Measurements from ENCODE around the gene KIF12. TPM values are rescaled to one million over a fixed set of nuclear protein-coding genes. Genes with fewer than 3 reads are reported as not detected.

KIF12 gene
- polyA plus RNA-seq, 3 donors, result 142 to 272 (median 186) TPM

DNA sequence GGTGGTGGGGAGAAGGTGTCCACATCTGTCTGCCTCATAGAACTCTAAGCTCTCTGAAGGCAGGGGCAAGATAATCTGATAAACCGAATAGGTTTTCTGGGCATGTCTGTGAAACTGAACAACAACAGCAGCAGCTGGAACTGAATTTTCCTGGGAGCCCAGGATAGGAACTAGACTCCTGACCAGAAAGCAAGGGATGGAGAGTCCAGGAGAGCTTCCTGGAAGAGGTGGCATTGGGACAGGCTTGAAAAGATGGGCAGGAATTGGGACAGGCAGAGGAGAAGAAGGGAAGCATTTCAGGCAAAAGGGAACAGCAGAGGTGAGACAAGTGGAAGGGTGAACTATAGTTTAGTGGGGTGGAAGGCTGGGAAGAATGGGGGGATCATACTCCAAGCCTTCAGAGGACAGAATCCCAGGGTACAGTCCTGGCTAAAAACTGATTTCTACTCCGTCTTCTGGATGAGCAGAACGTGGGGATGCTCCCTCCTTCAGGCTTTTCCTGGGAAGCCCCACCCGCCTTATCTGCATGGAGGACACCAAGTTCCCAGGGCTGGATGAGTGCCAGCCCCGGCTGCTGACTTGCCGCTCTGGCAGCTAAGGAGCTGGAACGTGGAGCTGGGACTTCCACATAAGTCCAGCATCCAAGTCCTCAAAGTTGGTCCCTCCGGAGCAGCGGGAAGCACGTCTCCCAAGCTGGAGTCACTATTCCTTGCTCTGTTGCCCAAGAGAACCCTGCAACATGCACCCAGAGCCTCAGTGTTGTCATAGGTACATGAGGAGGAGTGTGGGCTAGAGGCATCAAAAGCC lies 13.9 kb upstream of the KIF12 start:
- no peak for DNase-seq (ENCODE audit: extremely low read depth in 1 of 11, low read depth in 9 of 11, low spot score in 4 of 11)

DNA sequence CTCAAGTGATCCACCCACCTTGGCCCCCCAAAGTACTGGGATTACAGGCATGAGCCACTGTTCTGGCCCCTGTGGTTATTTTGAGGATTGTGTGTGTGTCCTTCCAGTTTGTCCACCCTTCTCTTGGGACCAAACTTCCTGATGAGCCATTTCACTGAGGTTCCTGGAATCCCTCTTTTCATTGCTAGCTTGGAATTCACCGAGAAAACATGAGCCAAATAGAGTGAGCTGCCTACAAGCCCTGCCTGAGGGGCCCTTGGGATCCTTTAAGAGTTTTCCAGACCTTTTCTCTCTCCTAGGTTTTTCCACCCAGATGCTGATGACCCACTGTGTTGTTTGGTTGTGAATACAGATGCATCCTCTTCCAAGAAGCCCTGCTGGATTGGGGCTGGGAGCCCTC lies 13.2 kb upstream of the KIF12 start:
- no peak for DNase-seq (ENCODE audit: extremely low read depth in 1 of 11, low read depth in 9 of 11, low spot score in 4 of 11)

DNA sequence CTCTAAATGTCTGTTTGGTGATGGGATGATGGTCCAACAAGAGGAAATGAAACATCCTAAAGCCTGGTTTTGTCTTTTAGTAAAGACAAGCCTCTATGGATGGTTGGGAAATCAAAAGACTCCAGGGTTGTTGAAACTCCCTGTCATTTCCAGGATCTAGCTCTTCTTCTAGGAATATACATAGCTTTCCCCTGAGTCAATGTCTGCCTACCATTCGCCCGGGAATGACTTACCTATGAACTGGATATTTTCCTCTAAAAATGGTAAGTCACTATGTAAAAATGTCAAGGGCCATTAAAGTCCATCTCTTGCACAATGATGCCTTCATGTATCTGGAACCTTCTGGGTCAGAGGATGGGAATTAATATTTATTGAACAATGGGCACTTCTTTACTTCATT lies 11.1 kb upstream of the KIF12 start:
- DNase-seq (ENCODE audit: extremely low read depth in 1 of 11, low read depth in 9 of 11, low spot score in 4 of 11), result no peak

DNA sequence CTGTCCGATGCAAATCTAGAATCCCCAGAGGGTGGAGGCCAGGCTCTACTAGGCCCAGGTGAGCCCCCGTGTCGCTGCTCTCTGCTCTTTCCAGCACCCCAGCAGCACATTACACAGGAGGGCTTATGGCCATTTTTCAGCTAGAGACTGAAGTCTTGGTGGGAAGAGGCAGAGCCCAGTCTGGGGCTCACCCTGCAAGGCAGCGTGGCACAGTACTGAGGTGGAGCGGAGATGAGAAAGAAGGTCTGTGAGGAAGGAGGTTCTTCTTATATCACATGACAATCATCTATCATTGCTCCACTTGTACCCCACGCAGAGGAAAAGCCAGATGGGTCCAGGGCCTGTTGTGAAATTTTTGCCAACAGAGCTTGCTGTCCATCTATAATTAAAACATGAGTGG lies 10.0 kb upstream of the KIF12 start:
- no peak for DNase-seq (ENCODE audit: extremely low read depth in 1 of 11, low read depth in 9 of 11, low spot score in 4 of 11)

DNA sequence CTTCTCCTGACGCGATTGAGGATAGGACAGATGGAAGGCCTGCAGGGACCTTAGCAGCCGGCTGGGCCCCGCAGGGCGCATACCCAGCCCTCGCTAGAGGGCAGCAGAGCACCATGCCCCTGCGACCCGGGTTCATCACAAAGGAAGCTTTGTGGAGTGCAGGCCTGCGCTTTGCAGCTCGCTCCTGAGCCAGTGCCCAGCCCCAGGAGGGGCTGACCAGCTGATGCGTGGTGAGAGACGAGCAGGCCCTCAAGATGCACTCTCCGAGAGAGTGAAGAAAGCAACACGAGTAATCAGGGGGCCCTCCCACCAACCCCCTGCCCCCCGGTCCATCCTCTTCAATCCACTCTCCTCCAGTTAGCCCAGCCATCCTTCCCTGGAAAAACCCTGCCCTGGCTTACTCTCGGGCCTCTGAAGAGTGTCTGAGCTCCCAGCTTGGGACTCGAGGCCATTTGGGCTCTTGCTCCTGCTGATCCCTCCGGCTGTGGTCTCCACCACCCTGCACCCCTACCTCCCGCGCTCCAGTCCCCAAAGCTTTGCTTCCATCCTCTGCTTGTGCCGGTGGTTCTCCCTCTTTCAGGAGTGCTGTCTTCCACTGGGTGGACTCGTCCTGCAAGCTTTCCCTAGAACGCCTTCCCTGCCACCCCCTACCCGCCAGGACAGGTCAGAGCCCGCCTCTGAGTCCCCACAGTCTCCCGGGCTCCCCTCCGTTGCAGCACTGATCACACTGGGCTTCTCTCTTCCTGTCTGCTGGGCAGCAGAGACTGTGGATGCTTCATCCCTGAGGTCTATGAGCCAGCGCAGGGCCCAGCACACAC lies 9.1 kb upstream of the KIF12 start:
- DNase-seq (ENCODE audit: extremely low read depth in 1 of 11, low read depth in 9 of 11, low spot score in 4 of 11), result peak in 9 of 11 donors; percentile 51 to 77 (median 70)

DNA sequence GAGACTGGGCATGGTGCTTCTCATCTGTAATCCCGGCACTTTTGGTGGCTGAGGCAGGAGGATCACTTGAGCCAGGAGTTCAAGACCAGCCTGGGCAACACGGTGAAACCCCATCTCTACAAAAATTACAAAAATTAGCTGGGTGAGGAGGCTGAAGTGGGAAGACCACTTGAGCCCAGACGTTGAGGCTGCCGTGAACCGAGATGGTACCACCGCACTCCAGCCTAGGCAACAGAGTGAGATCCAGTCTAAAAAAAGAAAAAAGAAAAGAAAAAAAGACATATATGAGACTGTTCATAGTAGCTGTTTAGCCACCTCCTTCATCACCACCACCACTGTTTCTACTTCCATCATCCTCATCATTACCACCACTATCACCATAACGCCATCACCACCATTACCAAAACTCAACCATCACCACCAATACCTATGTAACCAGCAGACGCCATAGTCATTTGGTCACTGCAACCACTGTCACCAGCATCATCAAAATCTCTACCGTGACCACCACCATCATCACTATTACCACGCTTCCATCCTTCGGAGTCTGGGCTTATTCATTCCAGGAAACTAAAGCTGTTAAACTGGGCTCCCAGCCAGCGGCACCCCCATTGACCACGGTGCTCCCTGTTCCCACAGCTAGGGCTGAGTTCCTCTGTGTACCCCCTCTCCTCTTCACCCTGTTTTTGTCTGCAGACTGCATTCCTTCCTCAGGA lies 8.4 kb upstream of the KIF12 start:
- no peak for DNase-seq (ENCODE audit: extremely low read depth in 1 of 11, low read depth in 9 of 11, low spot score in 4 of 11)

DNA sequence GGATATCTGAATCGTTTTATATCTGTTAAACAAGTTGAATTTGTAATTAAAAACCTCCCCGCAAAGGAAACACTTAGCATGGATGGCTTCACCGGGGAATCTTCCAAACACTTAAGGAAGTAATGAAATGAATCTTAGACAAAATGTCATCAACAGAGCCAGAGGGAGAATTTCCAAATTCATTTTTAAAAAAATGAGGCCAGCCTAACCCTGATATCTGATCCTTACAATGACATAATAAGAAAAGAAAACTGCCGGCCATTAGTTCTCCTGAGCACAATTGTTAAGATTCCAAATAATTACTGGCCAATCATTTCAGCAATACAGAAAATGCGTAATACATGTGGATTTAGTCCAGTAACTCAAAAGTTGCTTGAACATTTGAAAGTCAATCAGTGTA lies 6.1 kb upstream of the KIF12 start:
- DNase-seq (ENCODE audit: extremely low read depth in 1 of 11, low read depth in 9 of 11, low spot score in 4 of 11), result no peak

DNA sequence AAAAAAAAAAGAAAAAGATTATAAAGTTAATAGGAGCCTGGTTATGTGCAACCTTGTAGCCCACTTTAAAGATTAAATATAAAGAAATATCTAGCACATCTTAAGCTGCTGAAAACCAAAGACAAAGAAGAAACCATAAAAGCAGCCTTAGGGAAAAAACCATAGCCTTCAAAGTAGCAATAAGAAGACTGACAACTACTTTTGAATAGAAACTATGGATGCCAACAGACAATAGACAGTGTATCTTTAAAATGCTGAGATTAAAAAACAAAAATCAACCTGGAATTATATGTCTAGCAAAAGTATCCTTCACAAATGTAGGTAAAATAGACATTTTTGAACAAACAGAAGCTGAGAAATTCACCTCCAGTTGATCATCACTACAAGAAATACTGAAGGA lies 3.4 kb upstream of the KIF12 start:
- DNase-seq (ENCODE audit: extremely low read depth in 1 of 11, low read depth in 9 of 11, low spot score in 4 of 11), result no peak

DNA sequence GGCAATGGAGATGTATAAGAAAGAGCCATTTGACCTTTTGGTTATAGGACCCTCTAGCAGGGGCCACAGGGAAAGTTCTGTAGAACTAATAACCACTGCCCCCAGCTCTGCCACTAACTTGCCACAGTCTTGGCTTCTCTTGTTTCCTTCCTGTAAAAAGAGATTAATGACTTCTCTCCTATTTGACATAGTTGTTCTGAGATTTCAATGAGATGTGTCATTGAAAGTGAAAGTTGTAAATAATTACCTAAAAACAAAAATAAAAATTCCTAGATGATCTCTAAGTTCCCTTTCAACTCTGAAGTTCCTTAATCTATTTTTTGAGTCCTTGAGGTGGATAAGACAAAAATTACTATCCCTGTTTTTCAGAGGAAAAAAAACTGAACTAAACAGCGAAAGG lies 1.4 kb upstream of the KIF12 start:
- DNase-seq (ENCODE audit: extremely low read depth in 1 of 11, low read depth in 9 of 11, low spot score in 4 of 11), result no peak

DNA sequence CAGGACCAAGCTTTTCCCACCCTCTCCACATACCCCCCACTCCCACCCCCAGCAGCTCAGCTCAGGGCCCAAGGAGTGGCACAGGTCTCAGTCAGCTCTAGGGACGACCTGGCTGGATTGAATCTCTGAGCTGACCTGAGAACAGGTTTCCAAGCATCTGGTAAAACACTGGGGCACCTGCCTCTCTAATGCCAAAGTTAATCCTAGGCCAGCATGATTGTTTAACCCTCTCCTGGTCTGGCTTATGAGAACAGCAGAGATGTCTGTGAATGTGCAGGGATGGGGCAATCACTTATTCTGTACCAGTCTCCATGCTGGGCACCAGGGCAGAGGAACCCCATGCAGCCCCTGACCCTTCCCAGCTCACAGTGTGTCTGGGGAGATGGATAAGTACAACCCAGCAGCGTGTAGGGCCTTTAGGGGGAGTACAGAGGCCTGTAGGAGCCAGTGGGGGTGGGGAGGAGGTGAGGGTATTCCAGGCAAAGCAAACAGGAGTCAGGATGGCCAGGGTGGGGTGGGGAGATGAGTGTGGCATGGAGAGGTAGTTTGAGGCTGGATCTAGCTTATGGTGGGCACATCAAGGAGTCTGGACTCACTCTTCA lies 678 bp upstream of the KIF12 start:
- DNase-seq (ENCODE audit: extremely low read depth in 1 of 11, low read depth in 9 of 11, low spot score in 4 of 11), result no peak

DNA sequence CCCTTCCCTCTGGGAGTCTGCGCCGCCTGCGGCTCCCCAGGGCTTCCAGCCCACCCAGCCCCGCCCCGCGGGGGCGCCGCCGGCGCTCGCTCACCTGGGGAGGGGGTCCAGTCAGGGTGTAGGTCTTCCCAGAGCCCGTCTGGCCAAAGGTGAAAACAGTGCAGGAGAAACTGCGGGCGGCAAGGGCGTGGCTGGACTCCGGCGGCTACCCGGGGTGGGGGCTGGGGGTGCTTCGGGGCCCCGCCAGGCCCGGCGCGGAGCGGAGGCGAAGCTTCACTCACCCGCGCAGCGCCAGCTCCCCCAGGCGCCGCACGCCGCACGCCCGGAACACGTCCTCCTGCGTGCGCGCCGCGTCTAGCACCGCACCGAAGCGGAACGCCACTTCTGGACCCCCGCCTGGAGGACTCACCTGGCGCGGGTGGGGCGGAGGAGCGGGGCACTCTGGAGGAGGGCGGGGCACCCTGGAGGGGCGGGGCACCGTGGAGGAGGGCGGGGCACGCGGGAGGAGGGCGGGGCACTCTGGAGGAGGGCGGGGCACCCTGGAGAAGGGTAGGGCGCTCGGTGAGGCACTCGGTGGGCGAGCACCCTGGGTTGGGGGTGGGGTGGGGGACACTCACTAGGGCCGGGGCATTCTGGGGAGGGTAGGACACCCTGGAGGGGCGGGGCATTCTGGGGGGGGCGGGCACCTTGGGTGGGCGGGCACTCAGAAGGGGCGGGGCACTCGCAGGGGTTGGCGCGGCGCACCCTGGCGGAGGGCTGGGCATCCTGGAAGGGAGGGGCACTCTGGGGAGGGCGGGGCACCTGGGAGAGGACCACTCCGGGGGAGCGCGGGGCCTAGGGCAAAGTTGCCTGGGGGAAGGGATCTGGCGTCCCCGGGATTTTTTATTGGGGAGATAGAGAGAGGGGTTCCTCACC lies 814 bp downstream of the KIF12 start:
- DNase-seq (ENCODE audit: extremely low read depth in 1 of 11, low read depth in 9 of 11, low spot score in 4 of 11), result peak in 3 of 11 donors; percentile 62 to 76 (median 75)

DNA sequence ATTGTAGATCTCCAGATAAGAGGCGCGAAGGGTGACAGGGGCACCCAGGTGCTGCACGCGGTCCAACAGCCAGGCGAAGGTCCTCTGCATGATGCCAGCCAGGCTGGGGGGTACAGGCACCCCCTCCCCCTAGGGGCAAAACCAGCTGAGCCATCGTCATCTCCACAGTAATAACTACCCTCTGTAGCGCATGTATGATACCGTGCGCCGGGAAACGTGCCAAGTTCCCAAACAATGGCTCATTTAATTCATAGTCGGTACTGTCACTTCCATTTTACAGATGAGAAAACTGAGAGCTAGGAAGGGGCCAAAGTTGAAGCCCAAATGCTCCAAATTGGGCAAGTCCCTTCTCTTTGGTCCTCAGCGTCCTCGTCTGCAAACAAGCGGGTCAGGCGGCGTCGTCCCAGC lies 1.5 kb downstream of the KIF12 start:
- no peak for DNase-seq (ENCODE audit: extremely low read depth in 1 of 11, low read depth in 9 of 11, low spot score in 4 of 11)

DNA sequence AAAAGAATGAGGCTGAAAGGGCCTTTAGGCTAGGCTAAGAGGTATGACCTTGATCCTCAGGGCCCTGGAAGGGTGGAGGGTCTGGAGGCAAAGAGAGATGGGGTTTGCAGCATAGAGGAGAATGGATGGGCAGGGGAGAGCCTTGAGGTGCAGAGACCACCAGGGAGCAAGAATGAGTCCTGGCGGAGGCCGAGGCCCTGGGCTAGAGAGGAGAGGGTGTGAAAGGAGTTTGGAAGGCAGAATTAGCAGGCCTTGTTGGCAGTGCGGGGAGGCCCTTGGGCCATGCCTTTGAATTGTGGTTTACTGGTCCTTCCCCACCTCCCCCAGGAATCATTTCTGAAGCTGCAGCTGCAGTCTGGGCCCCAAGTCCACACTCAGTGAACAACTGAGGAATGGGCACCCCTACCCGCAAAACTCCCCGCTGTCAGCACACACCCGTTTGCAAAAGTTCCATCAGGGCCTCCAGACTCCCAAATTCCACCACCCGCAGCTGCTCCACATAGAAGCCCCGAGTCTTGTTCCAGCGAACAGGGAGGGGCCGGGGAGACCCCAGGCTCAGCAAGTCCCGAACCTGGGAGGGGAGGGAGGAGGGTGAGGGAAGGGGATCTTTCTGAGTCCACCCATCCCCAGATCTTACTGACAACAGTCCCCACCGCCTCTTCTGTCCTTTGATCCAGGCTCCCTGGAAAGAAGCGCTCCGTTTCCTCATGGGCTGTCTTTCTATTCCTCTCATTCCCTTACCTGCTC lies 2.1 kb downstream of the KIF12 start:
- no peak for DNase-seq (ENCODE audit: extremely low read depth in 1 of 11, low read depth in 9 of 11, low spot score in 4 of 11)

DNA sequence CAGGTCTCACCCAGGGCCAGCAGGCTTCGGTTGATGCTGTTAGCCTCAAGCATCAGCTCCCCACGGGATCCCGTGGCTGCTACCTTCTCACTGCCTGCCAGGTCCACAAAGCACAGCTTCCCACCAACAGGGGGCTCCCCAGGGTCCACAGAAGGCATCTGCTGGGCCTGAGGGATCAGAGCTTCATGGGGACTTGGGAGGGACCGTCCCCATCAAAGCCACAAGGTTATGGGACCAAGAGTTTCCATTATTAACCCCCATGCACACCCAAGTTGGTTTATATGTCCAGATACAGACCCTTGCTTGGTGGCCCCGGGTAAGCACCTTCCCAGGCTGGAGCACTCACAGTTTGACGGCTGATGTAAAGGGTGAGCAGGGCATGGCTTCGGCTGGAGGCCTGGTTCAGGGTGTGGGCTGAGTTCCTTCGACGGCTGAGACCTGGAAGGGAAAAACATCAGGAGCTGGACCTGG lies 3.0 kb downstream of the KIF12 start:
- no peak for DNase-seq (ENCODE audit: extremely low read depth in 1 of 11, low read depth in 9 of 11, low spot score in 4 of 11)

DNA sequence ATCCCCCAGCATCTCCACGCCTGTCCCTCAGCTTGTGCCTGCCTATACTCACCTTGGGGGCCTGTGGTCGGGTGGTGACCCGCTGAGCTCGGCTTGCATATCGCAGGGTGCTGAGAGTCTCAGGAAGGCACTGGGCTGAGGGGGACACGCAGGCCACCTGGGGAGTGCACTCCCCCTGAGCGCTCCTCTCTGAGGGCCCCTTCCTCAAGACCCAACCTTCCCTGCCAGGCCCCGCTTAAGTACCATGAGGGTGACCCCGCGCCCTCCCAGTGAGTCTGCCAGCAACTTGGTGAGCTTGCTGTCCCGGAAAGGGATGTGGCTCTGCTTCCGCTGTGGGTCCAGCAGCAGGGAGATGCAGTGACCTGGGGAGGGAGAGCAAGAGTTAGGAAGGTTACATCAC lies 4.1 kb downstream of the KIF12 start:
- no peak for DNase-seq (ENCODE audit: extremely low read depth in 1 of 11, low read depth in 9 of 11, low spot score in 4 of 11)

DNA sequence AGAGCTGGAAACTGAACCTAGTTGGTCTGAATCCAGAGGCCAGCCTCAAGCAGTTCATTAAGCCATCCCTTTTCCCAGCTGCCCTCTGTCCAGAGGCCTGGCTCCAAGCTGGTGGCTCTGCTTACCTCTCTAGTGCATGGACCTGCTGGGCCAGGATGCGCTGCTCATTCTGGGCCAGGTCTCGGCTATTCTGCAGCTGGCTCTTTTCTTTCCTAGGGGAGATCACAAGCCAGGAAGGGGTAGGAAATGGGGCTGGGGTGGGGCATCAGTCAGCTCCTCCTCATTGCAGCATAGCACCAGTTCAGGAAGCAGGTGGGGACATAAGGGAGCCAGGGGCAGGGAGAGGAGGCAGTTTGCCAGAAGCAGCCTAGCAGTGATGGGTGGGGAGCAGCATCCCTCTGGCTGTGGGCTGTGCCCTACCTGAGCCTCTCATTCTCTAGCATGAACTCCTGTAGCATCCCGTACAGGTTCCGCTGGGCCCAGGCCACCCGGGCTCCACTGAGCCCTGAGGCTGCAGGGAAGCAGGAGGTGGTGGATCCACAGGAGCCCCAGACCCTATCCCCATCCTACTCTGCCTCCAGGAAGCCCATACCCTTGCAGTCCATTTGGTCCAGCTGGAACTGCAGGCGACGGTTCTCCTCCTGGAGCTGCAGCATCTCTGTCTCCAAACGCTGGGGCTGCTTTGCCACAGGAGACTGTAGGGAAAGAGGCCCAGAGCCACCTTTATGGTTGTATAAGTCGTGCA lies 5.2 kb downstream of the KIF12 start:
- no peak for DNase-seq (ENCODE audit: extremely low read depth in 1 of 11, low read depth in 9 of 11, low spot score in 4 of 11)

DNA sequence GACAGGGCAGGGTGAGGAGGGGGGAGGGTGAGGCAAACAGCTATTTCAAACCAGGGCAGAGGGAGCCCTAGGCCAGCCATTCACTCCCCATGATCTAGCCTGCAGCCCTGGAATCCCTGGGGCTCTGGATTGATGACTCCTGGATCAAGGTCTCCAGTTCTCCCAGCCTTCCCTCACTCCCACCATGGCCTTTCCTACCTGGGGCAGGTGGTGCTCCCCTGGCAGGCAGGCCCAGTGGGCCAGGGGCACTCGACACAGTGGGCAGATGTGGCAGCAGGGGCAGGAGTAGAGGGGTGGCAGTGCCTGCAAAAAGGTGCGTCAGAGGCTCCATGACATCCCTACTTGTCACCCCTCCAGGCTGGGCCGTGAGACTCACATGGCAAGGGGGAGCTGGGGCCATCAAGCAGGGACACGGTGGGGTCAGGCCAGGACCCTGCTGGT lies 6.0 kb downstream of the KIF12 start:
- DNase-seq (ENCODE audit: extremely low read depth in 1 of 11, low read depth in 9 of 11, low spot score in 4 of 11), result no peak

Measured in renal cortex interstitium (tissue), 11 donors.